Activated CD4-positive, CD25-positive, alpha-beta regulatory T cell (primary cell): ENCODE measurements around the gene STK26.
A peak's percentile ranks its signal among the peaks of the same experiment; 100 is the strongest.
"Not testable (repeated sequence)": the region's sequence is repeated elsewhere in the genome, so short reads cannot be mapped to it uniquely, and the experiment has no call there.

ENCODE experiments used
- DNase-seq, 4 experiments: peaks; one replicate each; lab custom pipeline; 2025; lab: John Stamatoyannopoulos, UW

Gene STK26

DNA sequence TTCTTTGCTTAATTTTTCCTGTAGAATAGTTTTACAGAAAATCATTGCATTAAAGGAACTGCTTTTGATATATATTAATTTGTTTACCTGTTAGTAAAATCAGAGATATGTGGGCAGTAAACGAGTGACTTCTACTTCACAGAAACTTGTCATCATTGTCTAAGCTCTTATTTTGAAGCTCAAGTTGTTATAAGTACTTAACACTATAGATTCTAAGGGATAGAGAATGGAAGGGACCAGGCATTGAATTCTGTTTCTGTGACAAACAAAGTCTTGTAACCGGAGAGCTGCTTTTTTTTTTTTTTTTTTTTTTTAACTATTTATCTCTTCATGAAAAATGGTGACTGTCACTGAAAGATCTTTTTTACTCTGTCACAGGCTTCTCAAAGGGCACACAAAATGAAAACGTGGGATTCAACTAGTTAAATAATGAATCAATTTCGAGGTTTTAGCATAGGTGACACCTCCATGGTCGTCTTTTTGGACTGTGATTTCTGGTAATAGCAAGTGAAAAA is 14.4 kb downstream of the STK26 start:
- DNase-seq, result no peak

DNA sequence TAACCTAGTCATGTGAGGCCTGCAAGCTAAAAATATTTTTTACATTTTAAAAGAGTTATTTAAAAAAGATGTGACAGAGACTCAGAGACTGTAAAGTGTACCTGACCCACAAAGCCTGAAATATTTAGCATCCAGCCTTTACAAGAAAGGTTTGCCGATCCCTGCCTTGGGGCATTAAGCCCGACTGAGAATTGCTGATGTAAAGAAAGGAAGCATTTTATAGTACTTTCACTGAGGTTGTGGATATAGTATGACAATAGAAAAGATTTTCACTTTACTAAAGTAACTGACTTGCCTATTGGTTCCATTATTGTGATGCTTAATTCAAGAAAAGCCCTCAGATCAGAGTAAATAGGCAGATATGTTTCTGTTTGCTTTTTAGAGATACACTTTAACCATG is 17.0 kb downstream of the STK26 start:
- no peak for DNase-seq

DNA sequence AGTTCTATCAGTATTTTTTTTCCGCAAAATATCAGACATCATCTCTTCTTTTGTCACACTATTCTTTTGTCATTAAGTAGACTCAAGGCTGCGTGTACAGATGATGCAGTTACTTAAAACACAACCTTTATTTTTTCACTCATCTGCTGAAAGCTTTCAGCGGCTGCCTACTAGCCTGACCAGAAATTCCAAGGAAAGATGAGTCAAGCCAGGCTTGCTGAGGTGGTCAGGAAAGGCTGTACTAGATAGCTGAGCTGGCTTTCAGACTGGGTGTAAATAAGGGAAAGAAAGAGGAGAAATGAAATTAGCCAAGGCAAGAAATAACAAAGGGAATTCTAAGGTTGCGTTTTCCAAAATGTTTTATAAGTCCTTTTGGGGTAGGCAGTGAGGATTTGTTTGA is 17.9 kb downstream of the STK26 start:
- DNase-seq, result no peak

DNA sequence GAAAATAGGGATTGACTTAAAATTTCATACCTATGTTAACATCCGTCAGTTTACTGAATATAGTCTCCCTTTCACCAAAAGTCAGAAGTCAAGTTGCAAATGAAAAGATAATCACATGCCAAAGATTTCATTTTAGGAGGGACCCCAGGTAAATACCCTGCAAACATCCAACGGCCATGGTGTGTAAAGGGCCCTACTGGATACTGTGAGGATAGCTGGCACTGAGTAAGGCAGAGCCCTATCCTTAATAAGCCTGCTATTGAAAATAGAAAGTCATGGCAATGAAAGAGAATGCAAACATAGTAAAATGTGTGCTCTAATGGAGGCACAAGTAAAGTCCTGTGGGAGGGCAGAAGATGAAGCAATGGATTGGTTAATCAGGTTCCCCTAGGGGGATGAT is 20.9 kb downstream of the STK26 start:
- DNase-seq, result no peak

DNA sequence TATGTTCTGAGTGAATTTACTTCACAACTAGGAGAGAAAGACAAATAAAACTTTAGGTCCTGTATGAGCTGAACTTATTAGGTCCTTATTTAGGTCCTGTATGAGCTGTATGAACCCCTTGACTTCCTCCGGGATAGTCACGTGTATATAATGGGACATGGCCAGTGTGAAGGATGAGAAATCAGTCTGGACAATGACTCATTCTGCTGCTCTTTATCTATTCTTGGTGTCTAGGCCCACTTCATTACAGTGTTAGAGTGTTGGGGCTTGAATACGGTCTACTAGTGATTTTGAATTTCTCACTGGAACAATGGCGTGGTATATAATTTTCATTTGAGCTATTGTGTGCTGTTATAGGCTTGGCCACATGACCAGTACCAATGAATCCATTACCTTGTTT is 21.9 kb downstream of the STK26 start:
- no peak for DNase-seq

DNA sequence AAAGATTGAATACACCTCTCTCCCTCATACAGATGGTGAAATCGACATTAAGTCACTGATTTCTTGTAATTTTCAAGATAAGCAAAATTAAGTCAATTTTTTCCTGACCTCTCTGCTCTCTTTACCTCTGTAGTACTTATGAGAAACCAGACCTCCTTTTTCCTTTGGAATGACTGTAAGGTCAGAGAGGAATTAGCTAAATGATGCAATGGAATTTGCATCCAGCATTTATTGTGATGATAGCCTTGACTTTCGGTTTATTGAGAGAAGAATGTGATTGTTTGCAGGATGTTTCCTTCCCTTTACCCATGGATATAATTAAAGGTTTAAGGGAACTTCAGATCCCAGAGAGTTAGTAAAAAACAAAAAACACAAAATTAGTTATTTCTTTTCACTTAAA is 22.4 kb downstream of the STK26 start:
- no peak for DNase-seq

DNA sequence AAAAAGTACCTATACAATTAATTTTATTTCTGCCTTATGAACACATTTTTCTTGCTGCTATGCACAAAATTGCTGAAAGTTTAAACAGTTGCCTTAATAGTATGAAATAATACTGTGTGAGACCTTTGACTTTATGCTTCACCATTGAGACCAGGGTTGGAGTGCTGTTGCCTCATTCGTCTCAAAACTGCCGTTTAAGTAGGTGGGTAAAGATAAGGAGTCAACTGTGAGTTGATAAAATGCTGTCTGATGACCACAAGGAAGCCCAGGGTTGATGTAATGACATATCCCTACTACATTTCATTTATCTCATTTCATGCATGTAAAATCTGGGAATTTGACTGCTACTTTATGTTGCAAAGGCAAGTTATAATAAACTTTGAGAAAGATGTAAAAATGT is 23.4 kb downstream of the STK26 start:
- no peak for DNase-seq

DNA sequence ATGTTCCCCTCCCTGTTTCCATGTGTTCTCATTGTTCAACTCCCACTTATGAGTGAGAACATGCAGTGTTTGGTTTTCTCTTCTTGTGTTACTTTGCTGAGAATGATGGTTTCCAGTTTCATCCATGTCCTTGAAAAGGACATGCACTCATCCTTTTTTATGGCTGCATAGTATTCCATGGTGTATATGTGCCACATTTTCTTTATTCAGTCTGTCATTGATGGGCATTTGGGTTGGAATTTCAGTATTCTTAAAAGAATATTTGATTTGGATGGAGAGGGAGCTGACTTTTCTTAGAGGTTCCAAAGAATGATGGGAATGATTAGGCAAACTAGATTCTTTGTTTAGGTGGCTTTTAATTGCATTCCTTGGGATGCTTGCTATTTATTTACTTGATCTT is 28.7 kb downstream of the STK26 start:
- not testable (repeated sequence) for DNase-seq

DNA sequence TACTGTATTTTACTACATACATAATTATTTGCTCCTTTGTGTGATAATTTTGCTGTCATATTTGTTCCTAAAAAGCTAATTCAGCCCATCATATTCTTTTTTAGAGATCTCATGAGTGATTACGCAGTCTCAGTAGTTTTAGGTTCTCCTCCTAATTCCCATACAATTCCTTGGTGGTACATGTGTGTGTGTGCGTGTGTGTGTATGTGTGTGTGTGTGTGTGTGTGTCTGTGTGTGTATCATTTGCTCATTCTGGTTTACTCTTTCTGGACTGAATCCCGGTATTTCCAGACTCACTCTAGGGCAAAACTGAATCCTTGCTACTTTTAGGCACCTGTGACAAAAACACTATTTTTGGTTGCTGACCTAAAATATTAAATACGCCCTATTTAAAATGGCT is 34.9 kb downstream of the STK26 start:
- DNase-seq, result no peak

DNA sequence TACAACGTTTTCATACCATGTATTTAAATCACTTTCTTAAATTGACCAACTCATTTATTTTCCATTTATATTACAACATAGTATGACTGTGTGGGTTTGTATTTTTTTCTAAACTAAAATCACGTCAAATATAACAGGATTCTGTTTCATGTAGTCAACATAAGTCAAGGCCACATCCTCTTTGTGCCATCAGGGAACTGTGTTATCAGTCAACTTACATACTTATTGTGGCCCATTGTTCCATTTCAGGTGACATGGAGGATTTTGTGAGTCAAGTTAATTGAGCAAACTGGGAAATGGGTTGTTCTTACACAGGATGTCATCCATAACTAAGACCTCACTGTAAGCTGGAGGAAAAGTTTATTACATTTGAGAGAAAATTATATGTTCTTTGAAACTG is 35.9 kb downstream of the STK26 start:
- DNase-seq, result no peak

DNA sequence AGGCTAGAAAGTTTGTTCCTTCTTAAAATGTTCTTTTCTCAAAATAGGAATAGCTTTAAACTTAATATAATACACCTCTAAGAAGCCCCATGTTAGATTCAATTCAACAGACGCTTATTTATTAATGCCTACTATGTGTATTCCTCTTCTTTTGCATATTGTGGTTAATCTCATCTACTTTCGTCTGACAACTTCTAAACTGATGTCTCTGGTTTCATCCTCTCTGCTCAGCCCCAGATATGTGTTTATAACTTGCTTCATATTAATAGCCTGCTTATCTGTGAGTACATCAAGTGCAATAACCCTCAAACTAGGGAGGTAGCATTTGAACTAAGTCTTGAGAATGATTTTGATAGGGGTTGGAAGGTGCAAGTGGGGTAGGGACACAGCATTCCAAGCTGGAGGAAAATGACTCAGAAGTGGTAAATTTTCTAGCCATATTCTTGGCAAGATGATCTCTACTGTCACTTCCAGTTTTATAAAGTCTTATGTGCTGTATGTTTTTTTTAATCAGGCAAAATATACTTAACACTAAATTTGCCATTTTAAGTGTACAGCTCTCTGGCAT is 37.0 kb downstream of the STK26 start:
- no peak for DNase-seq

DNA sequence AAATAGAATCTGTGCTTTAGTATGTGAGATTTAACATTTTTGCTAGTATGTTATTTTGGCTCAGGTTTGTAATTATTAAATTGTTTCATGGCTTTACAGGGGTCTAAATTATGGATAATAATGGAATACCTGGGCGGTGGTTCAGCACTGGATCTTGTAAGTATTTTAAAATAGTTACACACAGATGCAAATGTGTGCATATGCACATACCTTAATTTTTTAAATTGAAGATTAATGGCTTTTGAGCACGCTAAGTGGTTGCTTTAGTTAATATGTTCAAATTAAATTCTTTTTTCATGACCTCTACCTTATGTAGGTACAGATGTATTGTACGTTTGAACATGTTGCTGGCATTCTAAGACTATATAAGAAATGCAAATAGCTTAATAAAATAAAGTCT is 40.2 kb downstream of the STK26 start:
- DNase-seq, result no peak

DNA sequence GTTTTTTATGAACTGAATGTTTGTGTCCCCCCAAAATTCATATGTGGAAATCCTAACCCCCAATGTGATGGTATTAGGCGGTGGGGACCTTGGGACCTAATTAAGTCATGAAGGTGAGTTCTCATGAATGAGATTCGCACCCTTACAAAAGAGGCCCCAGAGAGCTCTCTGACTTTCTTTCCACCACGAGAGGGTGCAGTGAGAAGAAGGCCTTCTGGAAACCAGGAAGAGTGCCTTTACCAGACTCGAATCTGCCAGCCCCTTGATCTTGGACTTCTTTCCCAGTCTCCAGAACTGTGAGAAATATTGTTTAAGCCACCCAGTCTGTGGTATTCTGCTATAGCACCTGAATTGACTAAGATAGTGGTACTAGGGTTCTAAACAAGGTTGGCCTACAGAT is 40.8 kb downstream of the STK26 start:
- DNase-seq, result no peak

DNA sequence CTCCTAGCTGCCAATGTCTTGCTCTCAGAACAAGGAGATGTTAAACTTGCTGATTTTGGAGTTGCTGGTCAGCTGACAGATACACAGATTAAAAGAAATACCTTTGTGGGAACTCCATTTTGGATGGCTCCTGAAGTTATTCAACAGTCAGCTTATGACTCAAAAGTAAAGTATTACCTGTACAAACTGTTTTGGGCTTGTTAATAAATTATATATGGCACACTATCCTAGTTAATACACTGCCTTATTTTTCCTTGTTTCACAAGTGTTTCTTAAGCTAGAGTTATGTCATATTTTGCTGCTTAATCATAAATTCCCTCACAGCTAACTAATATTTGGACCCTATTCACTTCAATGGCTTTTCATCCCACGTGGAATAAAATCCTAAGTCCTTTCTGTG is 45.3 kb downstream of the STK26 start:
- DNase-seq, result no peak

DNA sequence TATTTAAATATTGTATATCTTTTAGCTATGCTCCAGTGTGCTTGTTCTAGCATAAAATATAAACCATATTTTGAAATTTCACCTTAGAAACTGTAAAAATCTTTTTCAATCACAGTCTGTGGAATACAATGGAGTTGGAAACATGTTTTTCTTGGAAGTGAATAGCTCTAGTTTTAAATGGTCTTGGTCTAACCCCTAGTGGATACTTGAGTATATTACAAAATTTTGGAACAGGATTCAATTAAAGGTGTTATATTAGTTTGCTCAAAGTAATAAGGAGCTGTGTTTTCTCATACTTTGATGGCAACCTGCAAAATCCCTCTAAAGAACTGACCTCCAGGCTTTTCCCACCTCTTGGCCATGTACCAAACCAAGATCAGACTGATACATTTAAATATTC is 48.2 kb downstream of the STK26 start:
- no peak for DNase-seq

DNA sequence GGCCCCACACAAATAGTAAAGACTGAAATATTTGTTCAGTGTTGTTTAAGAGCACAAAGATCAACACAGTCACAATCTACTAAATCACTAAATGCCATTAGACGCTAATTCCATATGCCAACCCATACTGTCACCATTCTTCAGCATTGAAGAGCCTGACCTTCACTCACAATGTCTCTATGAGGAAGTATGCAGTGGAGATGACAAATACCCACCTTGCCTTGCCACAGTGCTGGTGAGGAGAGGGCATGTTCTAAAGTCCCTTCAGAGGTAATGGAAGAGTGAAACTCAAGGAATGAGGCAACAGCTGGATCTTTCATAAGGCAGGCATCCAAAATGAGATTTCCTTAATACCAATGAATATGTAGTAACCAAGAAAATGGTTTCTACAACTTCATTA is 54.3 kb downstream of the STK26 start:
- DNase-seq, result no peak

DNA sequence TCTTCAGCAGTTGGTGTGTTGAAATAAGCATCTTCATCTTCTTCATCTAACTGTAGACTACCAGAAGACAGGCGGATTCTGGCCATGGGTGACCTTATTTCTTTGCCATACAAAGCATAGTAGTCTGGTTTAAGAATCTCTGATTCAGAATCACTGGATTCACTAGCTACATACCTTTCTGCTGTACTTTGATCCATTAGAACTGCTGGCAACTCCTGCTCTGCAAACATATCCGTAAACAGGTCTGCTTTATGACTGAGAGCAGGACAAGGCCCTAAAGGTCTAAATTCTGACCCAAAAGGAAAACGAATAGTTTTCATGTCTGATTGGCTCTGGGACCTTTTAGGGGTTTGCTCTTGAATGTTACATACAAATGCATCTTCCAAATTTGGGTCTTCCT is 54.8 kb downstream of the STK26 start:
- no peak for DNase-seq

DNA sequence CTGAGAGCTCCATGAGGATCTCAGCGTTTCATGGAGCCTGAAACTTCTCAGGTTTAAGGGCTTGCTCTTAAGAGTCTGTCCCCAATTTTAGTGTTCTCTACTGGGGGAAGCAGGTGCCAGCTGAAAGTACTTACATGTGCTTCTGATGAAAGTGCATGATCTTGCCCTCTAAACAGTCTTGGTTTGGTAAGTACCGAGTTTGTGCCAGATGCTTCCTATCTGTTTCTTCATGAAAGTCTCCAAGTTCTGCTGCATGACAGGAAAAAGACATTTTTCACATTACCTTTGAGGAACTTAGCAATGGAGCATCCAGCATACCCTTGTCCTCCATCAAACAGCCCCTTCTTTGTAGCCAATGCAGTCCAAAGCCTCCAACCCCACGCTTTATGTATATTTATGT is 62.7 kb downstream of the STK26 start:
- no peak for DNase-seq

DNA sequence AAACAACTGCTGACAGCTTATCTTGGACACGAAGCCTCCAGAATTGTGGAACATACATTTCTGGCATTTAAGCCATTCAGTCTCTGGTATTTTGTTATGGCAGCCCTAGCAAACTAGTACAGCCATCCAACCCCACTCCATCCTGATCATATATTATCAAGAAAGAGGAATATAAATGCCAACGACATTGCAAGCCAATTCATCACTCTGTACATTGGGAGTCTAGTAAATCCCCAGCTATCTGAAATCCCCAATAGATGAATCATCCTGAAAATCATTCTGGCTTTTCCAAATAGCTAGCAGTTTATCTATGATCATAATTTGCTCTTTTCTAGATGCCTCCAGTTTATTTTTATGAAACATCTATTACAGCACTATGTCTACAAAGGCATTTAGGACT is 63.6 kb downstream of the STK26 start:
- no peak for DNase-seq

DNA sequence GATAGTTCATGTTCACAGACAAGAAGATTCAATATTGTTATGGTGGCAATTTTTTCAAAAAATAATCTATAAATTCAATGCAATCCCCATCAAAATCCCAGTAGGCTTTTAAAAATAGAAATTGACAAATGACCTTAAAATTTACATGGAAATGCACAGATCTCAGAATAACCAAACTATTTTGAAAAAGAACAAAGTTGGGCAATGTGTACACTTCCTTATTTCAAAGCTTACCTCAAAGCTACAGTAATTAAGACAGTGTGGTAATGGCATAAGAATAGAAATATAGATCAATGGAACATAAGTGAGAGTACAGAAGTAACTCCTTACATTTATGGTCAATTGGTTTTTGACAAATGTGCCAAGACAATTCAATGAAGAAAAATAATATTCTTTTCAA is 65.8 kb downstream of the STK26 start:
- DNase-seq, result no peak

DNA sequence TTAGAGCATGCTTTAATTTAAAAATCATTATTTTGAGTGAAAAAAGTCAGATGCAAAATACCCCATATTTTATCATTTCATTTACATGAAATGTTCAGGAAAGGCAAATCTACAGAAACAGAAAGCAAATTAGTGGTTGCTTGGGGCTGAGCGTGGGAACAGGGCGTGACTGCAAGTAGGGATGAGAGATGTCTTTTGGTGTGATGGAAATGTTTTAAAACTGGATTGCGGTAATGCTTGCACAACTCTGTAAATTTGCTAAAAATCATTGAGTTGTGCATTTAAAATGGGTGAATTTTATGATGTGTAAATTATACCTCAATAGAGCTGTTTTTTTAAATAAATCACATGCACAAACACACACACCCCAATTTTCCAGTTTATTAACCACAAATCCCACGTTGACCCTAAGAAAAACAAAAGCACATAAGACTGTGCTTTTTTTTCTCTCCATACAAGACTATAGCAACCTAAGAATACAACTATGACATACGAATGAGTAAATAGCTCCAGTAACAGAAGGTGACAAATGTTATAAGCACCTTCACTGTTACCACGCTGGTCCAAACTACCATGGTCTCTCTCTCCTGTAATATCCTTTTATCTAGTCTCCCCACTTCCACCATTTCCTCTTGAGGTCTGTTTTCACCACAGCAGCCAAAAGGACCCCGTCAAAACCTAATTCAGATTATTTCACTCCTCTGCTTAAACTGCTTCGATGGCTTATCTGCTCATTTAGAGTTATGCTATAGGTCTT is 67.5 kb downstream of the STK26 start:
- no peak for DNase-seq

DNA sequence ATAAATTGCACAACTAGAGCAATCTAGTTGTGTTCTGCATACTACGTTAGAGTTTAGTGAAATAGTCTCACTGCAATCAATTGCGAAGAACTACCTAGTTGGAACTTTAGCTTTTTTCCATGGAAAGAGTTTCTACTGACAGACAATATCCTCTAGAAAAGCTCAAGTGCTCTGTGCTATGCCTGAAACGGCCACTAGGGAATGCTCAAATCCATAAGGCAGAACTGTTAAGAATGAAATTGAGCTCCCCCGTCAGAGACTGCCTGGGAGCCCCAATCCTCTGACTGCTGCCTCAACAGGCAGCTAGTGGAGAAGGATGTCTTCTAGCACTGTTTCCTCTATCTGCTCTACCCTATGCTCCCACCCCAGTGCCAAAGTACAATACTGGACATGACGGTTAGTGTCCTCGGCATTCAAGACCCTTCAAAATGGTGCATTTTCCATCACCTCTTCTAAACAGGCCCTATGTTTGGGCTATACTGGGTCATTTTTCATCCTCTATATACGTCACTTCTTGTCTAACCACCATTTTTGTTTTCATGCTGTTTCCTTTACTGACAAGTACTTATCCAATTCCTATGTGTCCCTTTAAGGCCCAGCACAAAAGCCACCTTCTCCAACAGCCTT is 69.5 kb downstream of the STK26 start:
- peak in 2 of 4 experiments; percentile 0 to 4 for DNase-seq

DNA sequence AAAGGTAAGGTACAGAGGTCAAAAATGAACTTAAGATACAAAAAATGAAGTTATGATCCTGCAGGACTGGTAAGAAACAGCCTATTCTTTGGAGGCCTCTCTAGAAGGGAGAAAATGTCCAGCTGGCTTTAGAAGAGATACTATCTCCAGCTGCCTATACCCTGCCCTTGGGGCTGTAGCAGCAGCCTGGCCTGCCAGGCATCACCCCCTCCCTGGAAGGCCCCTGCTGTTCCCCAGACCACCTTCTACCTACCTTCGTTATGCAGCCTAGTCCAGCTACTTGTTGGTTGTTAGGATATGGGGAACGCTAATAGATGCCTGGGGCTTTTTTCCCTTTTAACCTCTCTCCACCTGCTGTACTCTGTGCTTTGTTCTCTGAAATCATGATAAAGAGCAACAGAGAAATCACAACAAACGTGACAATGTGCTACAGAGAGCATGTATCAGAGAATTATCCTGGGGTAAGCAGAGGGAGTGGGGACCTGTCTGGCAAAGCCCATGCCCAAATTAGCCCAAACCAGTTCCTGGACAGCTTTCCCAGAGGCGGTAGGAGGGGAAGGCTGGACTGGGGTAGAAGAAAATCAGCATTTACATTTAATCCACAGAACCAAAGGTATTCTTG is 70.2 kb downstream of the STK26 start:
- DNase-seq, result no peak
